ENCODE data around the gene KRT77. TPM values are rescaled to one million over a fixed set of nuclear protein-coding genes. Genes with fewer than 3 reads are reported as not detected.

KRT77 gene
- total and polyA plus RNA-seq, 7 donors = 0.01 TPM; not detected in 6

- TF ChIP-seq EP300 (IDR thresholded peaks at IDR 0.05) = no peak
- TF ChIP-seq POLR2AphosphoS5 (IDR thresholded peaks at IDR 0.05) = no peak
- Histone ChIP-seq H3K27ac (no peak overlapping the region), H3K36me3 (no peaks in the 10 kb centered on the region), H3K27me3 (peaks cover 0 to 8% (median 5%) of the 10 kb centered on the region in 3 donors), H3K9me3 (no peaks in the 10 kb centered on the region), H3K4me1 (no peaks in the 10 kb centered on the region), H3K4me3 (no peak overlapping the region)
- 69 to 84% methylated on average over 3 of the region's 3 CpGs for WGBS, 2 donors
- no peak for DNase-seq
- intact Hi-C loops (cut with DNase I) = no loop called here
These were observed 42.3 kb downstream of the KRT77 start for GRCh38 chr12:52660934-52661499.

GRCh38 chr12:52659951-52660350 lies 43.4 kb downstream of the KRT77 start:
- Histone ChIP-seq H3K27me3 (peaks cover 0 to 8% (median 0%) of the 10 kb centered on the region in 3 donors), H3K27ac (no peak overlapping the region), H3K4me1 (no peaks in the 10 kb centered on the region), H3K9me3 (no peaks in the 10 kb centered on the region), H3K4me3 (no peak overlapping the region), H3K36me3 (no peaks in the 10 kb centered on the region)
- intact Hi-C loops (cut with DNase I) = no loop called here
- 65 to 80% methylated on average over 4 of the region's 4 CpGs for WGBS, 2 donors
- TF ChIP-seq CTCF (IDR thresholded peaks at IDR 0.05) (no peak), EP300 (IDR thresholded peaks at IDR 0.05) (no peak), POLR2AphosphoS5 (IDR thresholded peaks at IDR 0.05) (no peak), POLR2A (IDR thresholded peaks at IDR 0.05) (no peak)
- DNase-seq = no peak

- Histone ChIP-seq H3K4me1 (no peaks in the 10 kb centered on the region), H3K4me3 (no peak overlapping the region), H3K27ac (no peak overlapping the region), H3K9me3 (no peaks in the 10 kb centered on the region), H3K36me3 (no peaks in the 10 kb centered on the region), H3K27me3 (peaks cover 0 to 8% (median 0%) of the 10 kb centered on the region in 3 donors)
- DNase-seq = no peak
- TF ChIP-seq POLR2A (IDR thresholded peaks at IDR 0.05) (no peak), EP300 (IDR thresholded peaks at IDR 0.05) (no peak), CTCF (IDR thresholded peaks at IDR 0.05) (no peak), POLR2AphosphoS5 (IDR thresholded peaks at IDR 0.05) (no peak)
- intact Hi-C loops (cut with DNase I) = no loop called here
- WGBS, 2 donors = 58 to 66% methylated on average over 7 of the region's 7 CpGs
These were observed 43.9 kb downstream of the KRT77 start for GRCh38 chr12:52659395-52659794.

GRCh38 chr12:52658196-52658595 lies 45.1 kb downstream of the KRT77 start:
- H3K27me3 ChIP-seq = peaks cover 0 to 1% (median 0%) of the 10 kb centered on the region in 3 donors
- no peaks in the 10 kb centered on the region for H3K9me3 ChIP-seq
- intact Hi-C loops (cut with DNase I) = no loop called here
- H3K4me3 ChIP-seq = no peak overlapping the region
- H3K4me1 ChIP-seq = no peaks in the 10 kb centered on the region
- no peaks in the 10 kb centered on the region for H3K36me3 ChIP-seq
- TF ChIP-seq POLR2AphosphoS5 (IDR thresholded peaks at IDR 0.05) (no peak), EP300 (IDR thresholded peaks at IDR 0.05) (no peak), CTCF (IDR thresholded peaks at IDR 0.05) (no peak), POLR2A (IDR thresholded peaks at IDR 0.05) (no peak)
- no peak for DNase-seq
- no peak overlapping the region for H3K27ac ChIP-seq
- 69 to 82% methylated on average over 4 of the region's 4 CpGs for WGBS, 2 donors

GRCh38 chr12:52657250-52657902 lies 45.9 kb downstream of the KRT77 start:
- 85 to 95% methylated on average over 6 of the region's 6 CpGs for WGBS, 2 donors
- H3K9me3 ChIP-seq = no peaks in the 10 kb centered on the region
- H3K36me3 ChIP-seq = no peaks in the 10 kb centered on the region
- intact Hi-C loops (cut with DNase I) = no loop called here
- no peaks in the 10 kb centered on the region for H3K27me3 ChIP-seq
- no peak for DNase-seq
- H3K27ac ChIP-seq = no peak overlapping the region
- TF ChIP-seq POLR2A (IDR thresholded peaks at IDR 0.05) = no peak
- no peak for TF ChIP-seq EP300 (IDR thresholded peaks at IDR 0.05)
- no peak for TF ChIP-seq POLR2AphosphoS5 (IDR thresholded peaks at IDR 0.05)
- no peak for TF ChIP-seq CTCF (IDR thresholded peaks at IDR 0.05)
- no peak overlapping the region for H3K4me3 ChIP-seq
- H3K4me1 ChIP-seq = no peaks in the 10 kb centered on the region

Measured in sigmoid colon (tissue), 7 donors.